GM19397 (cell line): Measurements from ENCODE around the gene ZXDC.

ENCODE experiments used
- ATAC-seq: cut with Tn5 transposase; IDR thresholded peaks from one replicate; pipeline ENCODE4 v1.9.1; 2021; ENCODE audit warnings: mild to moderate bottlenecking, moderate library complexity; ENCODE audit not compliant: unreplicated experiment

Gene ZXDC

GRCh38 chr3:126418661-126419131 is 57.0 kb downstream of the ZXDC start:
- no peak for ATAC-seq

- no peak for ATAC-seq
Observed at GRCh38 chr3:126417981-126418530, 57.6 kb downstream of the ZXDC start.

GRCh38 chr3:126417515-126417914 is 58.2 kb downstream of the ZXDC start:
- no peak for ATAC-seq

- ATAC-seq, result no peak
Observed at GRCh38 chr3:126416943-126417342, 58.7 kb downstream of the ZXDC start.

GRCh38 chr3:126415661-126416591 is 59.8 kb downstream of the ZXDC start:
- ATAC-seq, result no peak

- no peak for ATAC-seq
Observed at GRCh38 chr3:126414961-126415660, 60.6 kb downstream of the ZXDC start.

GRCh38 chr3:126414406-126414805 is 61.3 kb downstream of the ZXDC start:
- ATAC-seq, result no peak

GRCh38 chr3:126413693-126414080 is 62.0 kb downstream of the ZXDC start:
- ATAC-seq, result no peak

- ATAC-seq, result no peak
Observed at GRCh38 chr3:126412841-126413692, 62.6 kb downstream of the ZXDC start.

GRCh38 chr3:126408099-126408498 is 67.6 kb downstream of the ZXDC start:
- no peak for ATAC-seq

GRCh38 chr3:126407412-126408044 is 68.2 kb downstream of the ZXDC start:
- ATAC-seq, result no peak

GRCh38 chr3:126406389-126407296 is 69.0 kb downstream of the ZXDC start:
- ATAC-seq, result no peak

GRCh38 chr3:126402666-126403302 is 72.9 kb downstream of the ZXDC start:
- no peak for ATAC-seq

GRCh38 chr3:126402178-126402577 is 73.5 kb downstream of the ZXDC start:
- ATAC-seq, result no peak

GRCh38 chr3:126401611-126402160 is 74.0 kb downstream of the ZXDC start:
- ATAC-seq, result no peak

GRCh38 chr3:126399756-126400155 is 75.9 kb downstream of the ZXDC start:
- ATAC-seq, result no peak

GRCh38 chr3:126399351-126399735 is 76.3 kb downstream of the ZXDC start:
- ATAC-seq, result no peak
